Renal pelvis (tissue), 4 donors: ENCODE results near the gene BTN2A1. TPM values are rescaled to one million over a fixed set of nuclear protein-coding genes. Genes with fewer than 3 reads are reported as not detected.
"Not testable (repeated sequence)": the region's sequence is repeated elsewhere in the genome, so short reads cannot be mapped to it uniquely, and the experiment has no call there.

Source experiments
- DNase-seq: peaks from one replicate; pipeline ENCODE4 v3.0.0-alpha.2; 2013
- polyA plus RNA-seq, 3 donors: library from polyadenylated mRNA; unstranded; fragments of 120-200 nt; gene quantifications; one replicate each; pipeline ENCODE4 v1.2.1, GENCODE V29; 2013; ENCODE audit not compliant: insufficient read length in 3 of 3

BTN2A1 gene
- polyA plus RNA-seq, 3 donors: 27.8 to 35.3 (median 34.3) TPM

GRCh38 chr6:26430787-26431186 lies 27.0 kb upstream of the BTN2A1 start:
- DNase-seq: no peak

- DNase-seq: no peak
Measured at GRCh38 chr6:26431258-26432172, 26.2 kb upstream of the BTN2A1 start.

DNA sequence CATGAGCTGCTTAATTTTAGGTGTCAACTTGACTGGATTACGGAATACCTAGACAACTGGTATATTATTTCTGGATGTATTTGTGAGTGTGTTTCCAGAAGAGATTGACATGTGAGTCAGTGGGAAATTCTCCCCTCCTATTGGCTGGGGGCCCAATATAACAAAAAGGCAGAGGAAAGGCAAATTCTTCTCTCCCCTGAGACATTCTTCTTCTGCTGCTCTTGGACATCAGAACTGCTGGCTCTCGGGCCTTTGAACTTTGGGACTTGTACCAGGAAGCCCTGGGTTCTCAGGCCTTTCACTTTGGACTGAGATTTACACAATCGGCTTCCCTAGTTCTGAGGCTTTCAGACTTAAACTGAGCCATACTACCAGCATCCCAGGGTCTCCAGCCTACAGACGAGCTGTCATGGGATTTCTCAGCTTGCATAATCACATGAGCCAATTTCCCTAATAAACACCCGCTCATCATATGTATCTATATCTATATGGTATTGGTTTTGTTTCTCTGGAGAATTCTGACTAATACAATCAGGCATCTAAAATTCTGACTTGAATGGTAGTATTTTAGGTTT lies 25.0 kb upstream of the BTN2A1 start:
- DNase-seq: no peak

- not testable (repeated sequence) for DNase-seq
Measured at GRCh38 chr6:26433680-26434079, 24.1 kb upstream of the BTN2A1 start.

DNA sequence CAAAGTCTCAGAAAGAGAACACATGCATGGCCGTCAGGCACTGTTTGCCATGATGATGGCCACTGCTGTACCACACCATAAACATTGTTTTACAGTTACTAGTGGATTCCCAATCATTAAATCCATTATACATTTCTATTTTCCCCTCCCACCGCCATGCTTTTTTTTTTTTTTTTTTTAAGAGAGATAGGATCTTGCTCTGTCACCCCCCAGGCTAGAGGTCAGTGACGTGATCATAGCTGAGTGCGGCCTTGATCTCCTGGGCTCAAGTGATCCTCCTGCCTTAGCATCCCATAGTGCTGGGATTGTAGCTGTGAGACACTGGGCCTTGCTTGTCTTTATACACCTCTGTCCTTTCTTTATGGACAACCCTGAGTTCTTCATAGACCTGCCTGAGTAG lies 21.7 kb upstream of the BTN2A1 start:
- DNase-seq: no peak

DNA sequence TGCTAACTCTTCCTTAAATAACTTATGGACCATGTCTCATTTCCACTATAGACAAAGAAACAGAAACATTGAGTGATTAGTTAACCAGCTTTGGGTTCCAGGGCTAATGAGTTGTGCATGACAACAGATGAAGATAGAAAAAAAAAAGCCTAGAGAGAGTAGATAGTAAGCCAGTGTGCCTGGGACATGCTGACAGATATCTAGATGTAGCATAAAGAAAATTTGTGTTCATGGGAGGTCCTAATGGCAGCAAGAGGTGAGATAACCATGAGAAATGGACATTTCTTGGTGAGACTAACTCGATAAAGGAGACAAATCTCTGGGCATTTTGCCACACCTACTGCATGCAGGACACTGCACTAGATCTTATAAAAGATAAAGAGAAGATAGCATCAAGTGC lies 20.2 kb upstream of the BTN2A1 start:
- DNase-seq: no peak

DNA sequence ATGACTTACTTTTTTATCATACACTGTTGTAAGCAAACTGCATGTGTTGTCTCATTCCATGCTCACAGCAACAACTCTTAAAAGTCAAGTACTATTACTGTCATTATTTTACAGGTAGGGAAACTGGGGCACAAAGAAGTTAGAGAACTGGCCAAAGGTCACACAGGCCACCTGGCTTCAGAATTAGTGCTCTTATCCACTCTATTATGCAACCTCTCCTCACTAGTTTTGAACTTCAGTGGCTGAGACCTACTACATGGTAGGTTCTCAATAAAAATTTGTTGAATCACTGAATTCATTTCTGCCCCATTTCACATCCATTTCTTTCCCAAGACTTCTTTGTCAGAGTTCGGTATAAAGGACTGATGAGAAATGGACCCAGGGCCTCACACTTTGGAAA lies 19.8 kb upstream of the BTN2A1 start:
- DNase-seq: no peak

DNA sequence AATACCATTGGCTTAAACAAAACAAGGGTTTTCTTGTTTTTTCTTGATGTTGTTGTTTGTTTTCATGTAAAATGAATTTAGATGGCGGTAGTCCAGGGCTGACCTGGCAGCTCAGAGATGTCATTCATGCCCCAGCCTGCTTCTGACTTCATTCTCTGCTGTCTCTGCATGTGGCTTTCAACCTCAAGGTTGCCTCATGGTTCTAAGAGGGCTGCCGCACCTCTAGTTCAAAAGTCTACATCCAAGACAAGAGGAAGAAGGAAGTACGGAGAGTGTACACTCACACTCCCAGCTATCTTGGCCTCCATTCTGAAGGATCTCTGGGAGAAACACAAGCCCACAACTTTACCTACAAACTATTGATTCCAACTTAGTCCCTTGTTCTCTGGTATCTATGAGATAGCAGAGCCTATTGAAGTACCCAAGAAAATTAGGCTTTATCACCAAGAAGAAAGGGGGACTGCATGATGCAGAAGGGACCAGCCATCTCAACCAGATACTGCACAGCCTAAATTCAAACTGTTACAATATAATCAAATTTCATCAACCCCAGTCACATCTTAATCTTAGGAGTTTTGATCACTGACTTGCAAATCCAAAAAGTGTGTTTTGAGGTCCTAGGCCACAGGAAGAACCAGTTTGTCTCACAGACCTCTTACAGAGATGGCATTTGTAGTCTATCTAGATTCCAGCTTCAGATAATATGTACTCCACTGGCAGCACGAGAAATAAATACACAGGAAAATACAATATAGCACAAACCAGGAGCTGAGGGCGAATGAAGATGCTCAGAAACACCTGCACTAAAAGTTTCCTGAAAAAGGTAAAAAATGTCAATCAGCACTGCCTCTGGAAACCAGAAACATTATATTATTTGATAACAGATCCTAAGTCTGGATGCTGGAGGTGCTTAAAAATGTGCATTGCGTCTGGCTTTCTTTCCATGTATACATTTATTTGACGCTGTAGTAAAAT lies 18.3 kb upstream of the BTN2A1 start:
- DNase-seq: no peak

DNA sequence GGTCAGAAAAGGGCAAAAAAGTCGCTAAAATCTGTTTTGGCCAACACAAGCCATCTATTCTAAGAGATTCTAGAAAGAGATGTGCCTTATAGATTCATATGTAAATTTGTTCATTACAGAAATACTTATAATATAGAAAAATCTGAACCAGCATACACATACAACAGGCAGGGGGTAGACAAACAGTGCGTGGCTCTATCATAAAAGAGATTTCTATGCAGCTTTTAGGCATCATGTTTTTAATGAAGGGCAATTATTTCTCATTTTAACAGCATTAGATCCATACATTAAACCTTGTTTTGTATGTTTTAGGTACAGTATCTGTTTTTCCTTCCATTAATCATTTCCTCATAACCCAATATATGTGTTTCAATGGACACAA lies 16.8 kb upstream of the BTN2A1 start:
- no peak for DNase-seq

GRCh38 chr6:26441977-26442376 lies 15.8 kb upstream of the BTN2A1 start:
- DNase-seq: no peak

GRCh38 chr6:26445934-26446667 lies 11.7 kb upstream of the BTN2A1 start:
- DNase-seq: no peak

GRCh38 chr6:26447257-26447656 lies 10.5 kb upstream of the BTN2A1 start:
- DNase-seq: no peak

DNA sequence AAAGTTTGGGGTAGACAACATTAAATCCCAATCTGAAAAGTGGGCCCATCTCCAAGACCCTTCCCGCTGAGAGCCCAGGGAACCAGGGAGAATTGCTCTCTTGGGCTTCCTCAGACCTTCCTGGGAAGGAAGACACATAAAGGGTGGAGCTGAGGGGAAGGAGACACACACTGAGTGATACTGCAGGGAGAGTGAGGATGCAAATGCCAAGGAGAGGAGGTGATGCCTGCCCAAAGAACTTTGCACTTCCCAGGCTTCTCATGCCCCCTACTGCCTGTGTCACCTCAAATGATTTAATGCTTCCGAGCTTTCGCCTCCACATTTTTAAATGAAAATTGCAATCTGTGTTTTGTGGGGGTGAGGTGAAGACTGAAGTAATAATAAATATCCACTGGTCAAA lies 7.5 kb upstream of the BTN2A1 start:
- no peak for DNase-seq

DNA sequence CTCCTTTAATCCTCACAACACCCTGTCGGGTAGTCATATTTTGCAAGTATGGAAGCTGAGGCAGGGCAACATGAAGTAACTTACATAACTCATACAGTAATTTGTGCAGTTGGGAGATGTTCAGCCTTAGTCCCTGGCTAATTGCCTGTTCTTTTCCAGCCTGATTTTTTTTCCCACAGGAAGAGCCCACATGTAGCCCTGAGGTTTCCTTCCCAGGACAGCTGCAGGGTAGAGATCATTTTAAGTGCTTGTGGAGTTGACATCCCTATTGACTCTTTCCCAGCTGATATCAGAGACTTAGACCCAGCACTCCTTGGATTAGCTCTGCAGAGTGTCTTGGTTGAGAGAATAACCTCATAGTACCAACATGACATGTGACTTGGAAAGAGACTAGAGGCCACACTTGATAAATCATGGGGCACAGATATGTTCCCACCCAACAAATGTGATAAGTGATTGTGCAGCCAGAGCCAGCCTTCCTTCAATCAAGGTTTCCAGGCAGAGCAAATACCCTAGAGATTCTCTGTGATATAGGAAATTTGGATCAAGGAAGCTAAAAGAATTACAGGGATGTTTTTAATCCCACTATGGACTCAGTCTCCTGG lies 5.0 kb upstream of the BTN2A1 start:
- DNase-seq: no peak

GRCh38 chr6:26454631-26455030 lies 3.1 kb upstream of the BTN2A1 start:
- no peak for DNase-seq

DNA sequence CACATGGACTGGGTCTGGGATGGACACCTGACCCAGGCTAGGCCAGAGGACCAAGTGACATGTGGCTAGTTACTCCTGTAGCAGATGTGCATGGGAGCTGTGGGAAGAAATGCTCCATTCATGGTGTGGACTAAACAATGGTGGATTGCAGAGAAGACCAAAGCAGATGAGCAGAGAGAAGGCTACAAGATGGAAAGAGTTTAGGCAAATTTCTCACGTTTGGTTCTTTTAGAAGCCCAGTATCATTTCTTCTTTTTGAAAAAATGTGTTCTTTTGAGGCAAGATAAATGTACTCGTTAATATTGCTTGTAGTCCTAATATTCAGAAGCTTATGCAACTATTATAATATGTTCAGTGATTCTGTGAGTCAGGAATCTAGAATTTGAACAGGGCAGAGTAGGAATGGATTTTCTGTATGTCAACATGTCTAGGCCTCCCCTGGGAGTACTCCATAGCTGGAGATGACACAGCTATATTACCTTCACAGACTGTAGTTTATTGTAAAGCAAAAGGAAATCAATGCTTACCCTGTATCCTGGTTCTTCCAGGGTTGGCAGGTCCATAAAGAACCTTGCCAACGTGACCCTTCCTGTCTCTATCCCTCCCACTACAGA lies 2.3 kb upstream of the BTN2A1 start:
- DNase-seq: no peak

GRCh38 chr6:26457264-26457805 lies 420 bp upstream of the BTN2A1 start:
- no peak for DNase-seq

DNA sequence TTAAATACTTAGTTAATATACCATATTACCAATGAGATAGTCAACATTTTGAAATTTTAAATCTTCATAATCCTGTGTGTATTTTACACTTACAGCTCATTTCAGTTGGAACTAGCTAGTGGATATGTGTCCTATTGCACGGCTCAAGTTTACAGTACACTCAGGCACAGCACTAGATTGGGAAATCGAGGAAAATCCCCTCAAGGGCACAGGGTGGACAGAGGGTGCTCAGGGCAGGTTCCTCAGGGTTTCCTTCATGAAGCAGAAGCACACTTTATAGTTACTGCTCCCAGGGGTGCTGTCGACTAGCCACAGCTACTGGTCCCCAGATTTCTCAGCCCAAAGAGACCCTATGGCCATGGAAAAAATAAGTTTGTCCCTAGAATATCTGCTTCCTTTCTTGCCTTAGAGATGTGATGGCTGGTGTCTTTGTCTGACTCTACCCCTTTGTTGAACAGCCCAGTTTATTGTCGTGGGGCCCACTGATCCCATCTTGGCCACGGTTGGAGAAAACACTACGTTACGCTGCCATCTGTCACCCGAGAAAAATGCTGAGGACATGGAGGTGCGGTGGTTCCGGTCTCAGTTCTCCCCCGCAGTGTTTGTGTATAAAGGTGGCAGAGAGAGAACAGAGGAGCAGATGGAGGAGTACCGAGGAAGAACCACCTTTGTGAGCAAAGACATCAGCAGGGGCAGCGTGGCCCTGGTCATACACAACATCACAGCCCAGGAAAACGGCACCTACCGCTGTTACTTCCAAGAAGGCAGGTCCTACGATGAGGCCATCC lies 1.5 kb downstream of the BTN2A1 start:
- DNase-seq: no peak

DNA sequence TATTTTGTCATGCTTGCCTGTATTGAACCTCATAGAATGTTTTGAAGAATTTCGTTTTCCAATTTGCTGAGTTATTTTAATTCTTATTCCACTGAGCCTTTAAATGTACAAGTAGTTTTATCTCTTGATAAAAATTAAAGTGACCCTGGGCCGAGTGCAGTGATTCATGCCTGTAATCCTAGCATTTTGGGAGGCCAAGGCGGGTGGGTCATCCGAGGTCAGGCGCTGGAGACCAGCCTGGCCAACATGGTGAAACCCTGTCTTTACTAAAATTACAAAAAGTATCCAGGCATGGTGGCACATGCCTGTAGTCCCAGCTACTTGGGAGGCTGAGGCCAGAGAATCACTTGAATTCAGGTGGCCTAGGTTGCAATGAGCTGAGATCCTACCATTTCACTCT lies 3.6 kb downstream of the BTN2A1 start:
- DNase-seq: not testable (repeated sequence)

DNA sequence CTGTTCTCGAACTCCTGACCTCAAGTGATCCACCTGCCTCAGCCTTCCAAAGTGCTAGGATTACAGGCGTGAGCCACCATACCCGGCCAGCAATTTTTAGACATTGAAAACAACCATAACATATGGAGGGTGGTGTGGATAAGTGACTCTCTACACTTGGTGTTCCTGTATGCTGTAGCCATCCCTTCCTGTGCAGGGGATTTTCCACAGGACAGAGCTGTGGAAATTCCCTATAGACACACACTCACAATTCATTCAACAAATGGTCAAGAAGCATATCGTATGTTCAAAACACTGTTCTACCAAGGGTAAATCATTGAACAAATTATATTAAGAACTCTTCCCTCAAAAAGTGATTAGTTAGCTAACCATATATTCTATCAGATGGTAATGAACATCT lies 6.3 kb downstream of the BTN2A1 start:
- DNase-seq: no peak
